GM18868 (cell line): ENCODE measurements around the gene PRSS1.
"Not testable (repeated sequence)": the region's sequence is repeated elsewhere in the genome, so short reads cannot be mapped to it uniquely, and the experiment has no call there.

Source experiments
- ATAC-seq: cut with Tn5 transposase; IDR thresholded peaks from one replicate; pipeline ENCODE4 v1.9.1; 2021; ENCODE audit warnings: mild to moderate bottlenecking, moderate library complexity; ENCODE audit not compliant: unreplicated experiment

Gene PRSS1

DNA sequence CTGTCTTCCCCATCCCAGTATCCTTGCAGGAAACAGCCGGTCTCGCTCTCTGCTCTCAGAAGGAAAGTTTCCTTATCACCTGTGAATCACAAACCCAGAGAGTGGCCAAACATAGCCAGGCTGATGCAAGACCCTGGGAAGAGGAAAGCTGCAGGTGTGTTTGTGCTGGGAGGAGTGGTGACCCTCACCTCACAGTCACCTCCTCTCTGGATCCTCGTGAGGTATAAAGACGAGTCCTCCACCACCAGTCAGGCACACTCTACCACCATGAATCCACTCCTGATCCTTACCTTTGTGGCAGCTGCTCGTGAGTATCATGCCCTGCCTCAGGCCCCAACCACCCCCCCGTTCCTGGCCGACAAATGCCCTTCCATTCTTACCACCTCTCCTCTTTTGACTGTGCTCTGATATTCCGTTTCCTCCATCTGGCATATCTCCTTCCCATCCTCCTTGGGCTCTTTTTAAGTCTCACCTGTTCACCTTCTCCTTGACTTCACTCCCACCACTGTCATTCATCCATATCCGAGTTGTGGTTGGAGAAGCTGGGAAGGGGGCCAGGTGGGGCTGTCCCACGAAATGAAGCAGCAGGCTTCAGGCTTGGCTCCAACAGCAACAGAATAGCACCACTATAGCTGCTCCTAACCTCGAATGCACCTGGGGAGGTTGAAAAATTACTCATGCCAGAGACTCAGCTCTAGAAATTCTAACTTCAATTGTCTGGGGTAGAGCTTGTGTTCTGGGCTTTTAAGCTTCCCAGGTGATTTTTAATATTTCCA is at the start of gene PRSS1:
Gene PRSS1, plus strand, starts transcription at position 255 of the 776 bp plus-strand sequence. Its CDS starts 13 bp downstream, at position 268.
- no peak for ATAC-seq

DNA sequence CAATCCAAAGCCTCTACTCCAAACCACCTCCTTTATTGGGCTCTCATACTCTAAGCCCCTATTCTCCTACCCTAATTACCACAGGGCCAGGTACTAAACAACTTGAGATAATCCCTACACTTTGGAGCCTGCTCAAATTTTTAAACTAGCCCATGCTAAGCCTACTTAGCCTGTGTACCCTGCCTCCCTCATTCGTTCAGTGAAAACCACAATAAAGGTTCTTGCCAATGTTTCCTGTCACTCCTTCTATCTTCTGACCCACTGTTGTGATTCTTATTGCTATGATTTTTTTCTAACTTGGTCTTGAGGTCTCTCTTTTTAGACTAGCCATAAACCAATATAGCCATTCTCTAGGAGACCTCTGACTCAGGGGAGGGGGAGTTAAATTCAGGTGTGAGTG is 48.3 kb upstream of the PRSS1 start:
- not testable (repeated sequence) for ATAC-seq

DNA sequence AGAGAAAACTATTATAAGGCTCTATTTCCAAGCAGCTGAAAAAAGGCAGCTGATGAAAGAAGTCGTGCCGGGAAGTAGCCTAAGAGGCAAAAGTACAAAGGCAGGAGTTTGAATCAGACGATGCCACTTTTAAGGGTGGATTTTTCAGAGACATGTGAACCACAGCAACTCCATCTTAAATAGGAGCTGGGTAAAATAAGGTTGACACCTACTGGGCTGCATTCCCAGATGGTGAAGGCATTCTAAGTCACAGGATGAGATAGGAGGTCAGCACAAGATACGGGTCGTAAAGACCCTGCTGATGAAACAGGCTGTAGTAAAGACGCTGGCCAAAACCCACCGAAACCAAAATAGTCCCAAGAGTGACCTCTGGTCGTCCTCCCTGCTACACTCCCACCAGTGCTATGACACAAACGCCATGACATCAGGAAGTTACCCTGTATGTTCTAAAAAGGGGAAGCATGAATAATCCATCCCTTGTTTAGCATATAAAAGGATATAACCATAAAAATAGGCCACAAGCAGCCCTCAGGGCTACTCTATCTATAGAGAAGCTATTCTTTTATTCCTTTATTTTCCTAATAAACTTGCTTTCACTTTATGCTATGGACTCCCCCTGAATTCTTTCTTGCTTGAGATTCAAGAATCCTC is 45.5 kb upstream of the PRSS1 start:
- no peak for ATAC-seq

DNA sequence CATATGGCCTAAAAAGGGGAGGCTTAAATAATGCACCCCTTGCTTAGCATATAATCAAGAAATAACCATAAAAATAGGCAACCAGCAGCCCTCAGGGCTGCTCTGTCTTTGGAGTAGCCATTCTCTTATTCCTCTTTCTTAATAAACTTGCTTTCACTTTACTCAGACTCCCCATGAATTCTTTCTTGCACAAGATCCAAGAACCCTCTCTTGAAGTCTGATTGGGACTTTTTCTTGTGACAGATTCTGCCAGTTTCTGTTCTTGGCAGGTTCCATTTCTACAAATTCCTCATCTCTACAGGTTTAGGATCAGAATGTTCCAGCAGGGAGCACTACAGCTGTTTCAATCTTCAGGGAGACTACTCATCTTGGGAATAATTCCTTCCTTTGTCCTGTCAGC is 40.5 kb upstream of the PRSS1 start:
- not testable (repeated sequence) for ATAC-seq

GRCh38 chr7:142709921-142710320 is 39.4 kb upstream of the PRSS1 start:
- no peak for ATAC-seq

DNA sequence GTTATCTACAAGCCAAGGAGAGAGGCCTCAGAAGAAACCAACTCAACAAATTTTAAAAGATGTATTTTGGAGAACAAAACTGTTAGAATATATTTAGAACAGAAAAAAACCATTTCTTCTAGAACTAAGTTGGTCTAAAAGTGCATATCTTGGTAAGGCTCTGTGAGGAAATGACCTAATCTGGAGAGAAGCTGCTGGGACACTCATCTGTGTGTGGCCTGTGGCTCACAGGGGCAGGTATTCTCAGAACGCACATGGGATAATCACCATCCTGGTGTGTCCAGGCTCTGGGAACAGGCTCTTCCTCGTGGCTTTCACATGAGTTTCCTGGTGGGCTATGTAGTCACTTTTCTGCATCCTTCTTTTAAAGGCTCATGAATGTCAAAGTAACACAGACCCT is 38.1 kb upstream of the PRSS1 start:
- peak; percentile 39 for ATAC-seq

DNA sequence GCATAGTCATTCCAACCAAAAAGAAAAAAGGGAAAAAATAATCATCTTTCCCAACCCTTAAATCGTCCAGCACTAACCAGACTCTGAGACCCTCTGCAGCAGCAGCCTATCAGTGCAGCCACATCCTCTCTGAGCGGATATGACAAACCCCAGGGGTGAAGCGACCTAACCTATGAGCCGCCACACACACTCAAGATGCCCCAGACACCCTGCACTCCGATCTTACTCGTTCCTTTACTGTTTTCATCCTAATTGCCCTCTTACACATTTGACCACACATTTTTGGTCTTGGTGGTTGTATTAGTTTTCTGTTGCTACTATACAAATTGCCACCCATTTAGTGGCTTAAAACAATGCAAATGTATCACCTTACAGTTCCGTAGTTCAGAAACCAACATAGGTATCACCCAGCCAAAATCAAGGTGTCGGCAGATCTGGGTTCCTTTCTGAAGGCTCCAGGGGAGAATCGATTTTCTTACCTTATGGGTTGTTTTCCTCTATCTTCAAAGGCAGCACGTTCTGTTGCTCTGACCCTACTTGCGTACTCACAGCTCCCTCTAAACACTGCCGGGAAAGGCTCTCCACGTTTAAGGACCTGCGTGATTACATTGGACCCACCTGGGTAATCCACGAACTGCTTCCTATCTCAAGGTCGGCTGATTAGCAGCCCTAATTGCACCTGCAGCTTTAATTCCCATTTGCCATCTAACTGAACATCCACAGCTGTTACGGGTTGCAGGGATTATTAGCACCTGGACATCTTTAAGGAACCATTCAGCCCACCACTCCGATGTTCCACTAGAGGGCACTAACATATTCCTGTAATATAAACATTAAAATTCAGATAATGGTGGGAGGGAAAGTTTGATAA is 37.3 kb upstream of the PRSS1 start:
- ATAC-seq = no peak

- ATAC-seq = no peak
Observed at GRCh38 chr7:142712617-142712957, 36.7 kb upstream of the PRSS1 start.

DNA sequence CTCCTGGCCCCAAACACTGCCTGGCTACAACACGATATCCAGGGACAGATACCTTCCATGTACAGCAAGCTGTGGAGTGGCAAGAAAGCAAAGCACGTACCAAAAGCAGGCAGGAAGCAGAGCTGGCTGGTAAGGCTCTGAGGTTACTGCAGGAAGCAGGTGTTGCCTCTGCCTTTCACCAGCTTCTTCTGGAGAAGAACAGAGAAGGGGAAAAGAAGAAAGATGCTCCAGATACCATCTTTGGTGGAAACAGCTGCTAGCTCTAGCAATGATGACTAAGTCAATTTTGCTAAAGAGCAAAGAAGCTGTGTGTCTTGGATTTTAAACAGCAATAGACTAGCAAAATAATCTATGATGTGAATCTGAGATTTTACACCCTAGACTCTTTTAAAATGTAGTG is 34.9 kb upstream of the PRSS1 start:
- no peak for ATAC-seq

DNA sequence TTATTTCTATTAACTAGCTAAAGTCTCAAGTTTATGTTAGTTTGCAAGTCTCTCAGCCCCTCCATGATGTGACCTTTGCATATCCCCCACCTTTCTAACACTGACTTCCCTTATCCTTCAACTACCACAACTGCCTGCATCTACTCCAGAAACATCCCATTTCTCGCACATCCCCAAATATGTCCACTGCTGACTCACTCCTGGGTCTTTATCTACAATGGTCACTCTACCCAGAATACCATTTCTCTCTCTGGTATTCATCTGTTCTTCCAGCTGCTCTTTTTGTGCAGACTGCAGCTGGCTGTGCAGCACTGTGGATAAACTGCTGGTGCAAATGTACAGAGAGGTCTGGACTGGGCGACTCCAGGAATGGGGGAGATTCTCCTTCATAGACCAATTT is 32.7 kb upstream of the PRSS1 start:
- ATAC-seq = no peak

- no peak for ATAC-seq
Observed at GRCh38 chr7:142717453-142717852, 31.8 kb upstream of the PRSS1 start.

DNA sequence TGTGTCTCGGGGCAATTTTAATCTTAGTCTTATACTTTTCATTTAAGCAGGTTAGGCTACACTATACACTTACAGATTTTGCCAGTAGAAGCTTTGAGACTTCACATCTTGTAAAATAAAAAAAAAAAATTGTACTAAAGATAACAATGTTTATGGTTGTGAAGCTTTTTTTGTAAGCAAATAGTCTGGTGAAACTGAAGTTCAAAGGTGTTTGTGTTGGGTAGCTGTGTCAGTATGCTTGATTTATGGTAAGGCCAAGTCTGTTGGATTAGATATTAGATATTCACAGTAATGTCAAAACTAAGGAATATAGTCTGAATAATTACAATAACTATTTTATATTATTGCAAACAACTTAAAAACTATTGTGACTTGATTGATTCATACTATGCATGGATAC is 31.0 kb upstream of the PRSS1 start:
- no peak for ATAC-seq

- ATAC-seq = no peak
Observed at GRCh38 chr7:142720172-142720773, 29.0 kb upstream of the PRSS1 start.

DNA sequence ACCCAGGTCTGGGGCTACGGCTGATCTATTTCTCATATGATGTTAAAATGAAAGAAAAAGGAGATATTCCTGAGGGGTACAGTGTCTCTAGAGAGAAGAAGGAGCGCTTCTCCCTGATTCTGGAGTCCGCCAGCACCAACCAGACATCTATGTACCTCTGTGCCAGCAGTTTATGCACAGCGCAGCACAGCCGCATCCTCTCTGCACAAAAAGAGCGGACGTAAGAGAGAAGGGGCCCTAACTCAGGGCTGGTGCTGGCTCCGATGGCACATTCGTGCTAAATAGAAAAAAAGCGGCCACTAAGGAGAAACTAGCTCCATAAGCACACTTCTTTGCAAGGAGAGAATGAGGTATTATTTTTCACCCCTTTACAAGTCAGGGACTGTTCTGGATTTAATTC is 28.3 kb upstream of the PRSS1 start:
- no peak for ATAC-seq

DNA sequence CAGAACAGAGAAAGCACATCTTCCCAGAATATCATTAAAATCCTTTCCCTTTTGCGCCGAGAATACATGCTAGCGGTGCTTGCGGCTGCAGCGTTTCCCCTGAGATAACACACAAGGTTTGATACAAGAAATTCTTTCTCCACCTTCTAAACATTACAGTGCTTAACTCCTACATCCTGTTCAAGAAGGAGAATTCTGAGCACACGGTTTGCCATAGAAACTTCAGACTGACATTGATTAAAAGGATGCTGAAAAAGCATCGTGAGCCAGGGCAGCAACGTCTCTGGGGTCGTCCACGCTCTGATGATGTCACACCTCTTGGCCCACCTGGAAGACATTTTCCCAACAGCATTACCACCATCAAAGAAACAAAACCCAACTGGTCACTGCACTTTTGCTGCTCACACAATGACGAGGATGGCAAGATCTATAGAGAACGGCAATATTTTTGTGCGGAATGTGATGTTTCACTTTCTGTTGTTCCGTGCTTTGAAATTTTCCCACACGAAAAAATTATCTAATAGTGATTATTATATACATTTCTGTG is 27.0 kb upstream of the PRSS1 start:
- no peak for ATAC-seq

- ATAC-seq = no peak
Observed at GRCh38 chr7:142733271-142733670, 16.0 kb upstream of the PRSS1 start.

DNA sequence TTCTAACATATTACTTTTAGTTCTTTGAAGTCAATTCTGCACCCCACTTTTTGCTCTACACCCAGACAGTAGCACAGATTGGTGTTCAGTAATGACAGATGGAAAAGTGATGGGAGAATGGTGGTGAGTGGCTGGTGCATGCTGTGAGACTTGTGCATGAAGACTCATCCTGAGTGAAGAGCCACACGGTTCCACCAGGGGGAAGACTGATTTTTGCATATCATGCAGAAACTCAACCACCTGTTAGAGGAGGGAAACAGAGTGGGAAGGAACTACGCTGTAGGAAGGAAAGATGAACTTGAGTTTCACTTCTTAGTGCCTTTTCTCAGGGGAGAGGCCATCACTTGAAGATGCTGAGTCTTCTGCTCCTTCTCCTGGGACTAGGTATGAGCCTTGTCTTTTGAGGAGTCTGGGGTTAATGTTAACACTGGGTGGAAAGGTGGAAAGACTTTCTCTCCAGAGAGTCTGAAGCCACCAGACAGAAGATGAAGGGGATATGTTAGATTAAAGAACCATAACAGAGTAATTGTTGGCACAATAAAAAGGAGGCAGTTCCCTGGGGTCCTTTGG is 9.3 kb upstream of the PRSS1 start:
- ATAC-seq = peak; percentile 95

DNA sequence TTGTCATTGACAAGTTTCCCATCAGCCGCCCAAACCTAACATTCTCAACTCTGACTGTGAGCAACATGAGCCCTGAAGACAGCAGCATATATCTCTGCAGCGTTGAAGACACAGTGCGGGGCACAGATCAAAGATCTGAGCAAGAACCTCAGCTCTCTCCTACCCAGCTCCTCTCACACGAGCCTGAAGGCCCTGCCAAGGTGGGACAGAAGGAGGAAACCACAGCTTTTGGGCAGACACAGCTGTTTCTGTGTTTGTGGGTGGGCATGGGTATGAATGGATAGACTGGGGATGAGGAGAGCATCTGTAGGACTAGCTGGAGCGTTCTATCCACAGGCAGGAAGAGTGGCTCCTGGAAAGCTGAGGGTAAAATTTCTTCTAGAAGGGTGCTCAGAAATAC is 8.5 kb upstream of the PRSS1 start:
- ATAC-seq = no peak

DNA sequence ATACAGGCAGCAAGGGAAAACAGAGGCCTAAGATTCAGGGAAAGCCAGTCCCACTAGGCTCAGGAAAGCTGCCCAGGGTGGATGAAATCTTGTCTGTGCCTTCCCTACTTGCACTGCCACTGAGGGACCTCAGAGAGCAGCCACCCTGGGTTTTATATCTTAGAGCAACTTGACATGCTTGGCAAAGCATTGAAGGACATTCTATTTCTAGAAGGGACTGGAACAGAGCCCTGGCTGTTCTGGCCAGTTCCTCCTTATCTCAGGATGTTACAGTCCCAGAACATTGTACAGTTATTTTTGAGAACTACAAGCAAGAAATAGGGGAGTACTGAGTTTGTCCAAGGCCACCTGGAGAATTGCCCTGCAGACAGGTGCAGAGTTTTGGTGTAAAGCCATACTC is 7.3 kb upstream of the PRSS1 start:
- not testable (repeated sequence) for ATAC-seq

DNA sequence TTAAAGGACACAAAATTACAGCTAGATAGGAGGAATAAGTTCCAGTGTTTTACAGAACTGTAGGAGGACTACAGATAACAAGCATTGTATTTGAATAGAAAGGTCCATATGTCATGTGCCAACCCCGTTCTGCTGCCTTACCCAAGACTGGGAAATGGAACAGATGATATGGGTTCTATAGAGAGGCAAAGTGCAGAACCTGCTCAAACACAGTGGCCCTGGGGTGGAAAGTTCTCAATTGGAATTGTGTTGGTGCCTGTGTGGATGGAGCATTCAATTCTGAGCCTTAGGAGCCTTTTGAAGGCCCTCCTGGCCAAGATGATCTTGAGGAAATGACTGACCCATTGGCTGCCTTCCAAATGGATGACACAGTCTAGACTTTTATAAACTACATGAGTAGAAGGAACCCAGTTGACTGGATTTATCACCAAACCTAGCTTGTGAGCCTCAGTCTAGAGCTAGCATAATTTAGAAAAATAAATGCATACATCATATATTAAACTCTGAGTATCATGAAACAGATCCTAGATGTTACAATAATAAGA is 4.1 kb upstream of the PRSS1 start:
- no peak for ATAC-seq
